ENCODE measurements around the gene FBXO3.
"Not testable (repeated sequence)": the region's sequence is repeated elsewhere in the genome, so short reads cannot be mapped to it uniquely, and the experiment has no call there.

Gene FBXO3

GRCh38 chr11:33770236-33770635, 4.1 kb downstream of the FBXO3 start:
- DNase-seq: no peak

DNA sequence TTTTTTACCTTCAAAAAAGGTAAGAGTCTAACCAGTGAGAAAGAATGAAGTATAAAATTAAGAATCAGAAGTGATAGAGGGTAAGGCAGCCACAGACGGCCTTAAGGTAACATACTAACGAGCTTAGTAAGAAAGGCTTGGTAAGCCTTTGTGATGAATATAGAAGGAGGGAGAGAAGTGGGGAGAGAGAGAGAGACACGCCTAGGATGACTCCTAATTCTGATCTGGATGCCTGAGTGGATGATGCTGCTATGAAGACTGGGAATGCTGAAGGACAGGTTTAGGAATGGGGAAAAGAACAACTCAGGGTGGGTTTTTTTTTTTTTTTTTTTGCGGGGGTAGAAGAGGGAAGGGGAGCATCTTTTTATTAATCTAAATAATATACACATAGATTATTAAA, 4.8 kb downstream of the FBXO3 start:
- no peak for DNase-seq

DNA sequence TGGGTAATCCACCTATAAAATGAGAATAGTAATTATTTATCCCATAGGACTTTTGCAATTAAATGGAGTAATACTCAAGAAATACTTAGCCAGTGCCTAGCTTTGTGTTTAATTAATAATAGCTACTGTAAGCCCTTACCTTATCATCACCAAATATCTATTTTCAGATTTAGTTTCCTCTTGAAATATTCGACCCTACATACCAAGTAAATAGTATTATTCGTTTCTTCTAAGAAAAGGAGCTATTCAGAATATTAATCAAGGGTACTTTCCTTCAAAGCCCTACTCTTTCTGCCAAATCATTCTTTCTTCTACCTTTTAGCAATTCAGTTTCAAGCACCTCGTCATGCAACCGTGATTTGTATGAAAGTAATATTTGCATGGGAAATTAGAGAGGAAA, 6.7 kb downstream of the FBXO3 start:
- DNase-seq: no peak

- no peak for DNase-seq
Observed at GRCh38 chr11:33766085-33766484, 8.2 kb downstream of the FBXO3 start.

DNA sequence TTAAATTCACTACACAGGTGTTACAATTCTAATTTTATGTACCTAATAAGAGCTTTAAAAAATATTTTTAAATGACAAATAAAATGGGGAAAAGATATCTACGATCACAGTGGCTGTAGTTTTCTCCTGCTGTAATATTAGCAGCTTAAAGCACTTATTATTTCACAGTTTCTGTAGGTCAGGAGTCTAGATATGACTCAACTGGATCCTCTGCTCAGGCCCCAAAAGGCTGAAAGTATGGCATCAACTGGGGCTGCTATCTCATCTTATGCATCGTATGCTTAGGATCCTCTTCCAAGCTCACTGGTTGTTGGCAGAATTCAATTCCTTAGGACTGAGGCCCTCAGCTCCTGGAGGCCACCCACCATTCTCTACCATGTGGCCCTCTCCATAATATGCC, 12.8 kb downstream of the FBXO3 start:
- DNase-seq: no peak

GRCh38 chr11:33753304-33753967, 20.9 kb downstream of the FBXO3 start:
- no peak for DNase-seq

DNA sequence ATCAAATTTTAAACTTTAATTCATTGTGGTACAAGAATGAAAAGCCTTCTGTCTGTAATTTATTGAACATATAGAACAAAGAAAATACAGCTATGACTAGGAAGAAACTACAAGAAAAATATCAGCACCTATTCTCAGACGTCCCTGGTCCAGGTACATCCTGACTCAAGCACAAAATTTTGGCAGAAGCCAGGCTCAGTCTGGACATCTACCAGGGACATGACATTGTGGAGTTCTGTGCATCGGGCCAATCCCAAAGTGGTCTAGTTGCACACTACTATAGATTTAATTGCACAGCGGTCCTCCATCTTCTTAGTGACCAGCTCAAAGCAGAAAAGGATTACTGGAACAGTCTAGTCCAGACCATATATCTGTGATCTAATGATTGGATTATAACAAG, 22.4 kb downstream of the FBXO3 start:
- no peak for DNase-seq

- DNase-seq: no peak
Observed at GRCh38 chr11:33747979-33748378, 26.3 kb downstream of the FBXO3 start.

DNA sequence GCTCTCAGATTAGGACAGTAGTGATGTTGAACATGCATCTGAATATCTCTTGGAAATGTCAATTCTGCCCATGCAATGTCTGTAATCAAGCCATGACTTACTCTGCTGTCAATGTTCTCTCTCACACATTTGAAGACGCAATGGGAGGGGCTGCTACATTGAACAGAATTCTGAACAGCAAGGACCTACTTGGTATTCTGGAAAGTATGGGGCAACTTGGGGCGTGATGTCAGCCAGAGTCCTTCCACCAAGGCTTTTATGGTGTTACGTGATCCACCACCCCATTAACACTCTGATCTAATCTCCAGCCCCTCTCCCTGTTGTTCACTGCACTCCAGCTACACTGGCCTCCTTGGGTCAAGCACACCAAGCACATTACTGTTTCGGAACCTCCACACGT, 31.0 kb downstream of the FBXO3 start:
- no peak for DNase-seq

- no peak for DNase-seq
Observed at GRCh38 chr11:33742249-33742851, 32.0 kb downstream of the FBXO3 start.

DNA sequence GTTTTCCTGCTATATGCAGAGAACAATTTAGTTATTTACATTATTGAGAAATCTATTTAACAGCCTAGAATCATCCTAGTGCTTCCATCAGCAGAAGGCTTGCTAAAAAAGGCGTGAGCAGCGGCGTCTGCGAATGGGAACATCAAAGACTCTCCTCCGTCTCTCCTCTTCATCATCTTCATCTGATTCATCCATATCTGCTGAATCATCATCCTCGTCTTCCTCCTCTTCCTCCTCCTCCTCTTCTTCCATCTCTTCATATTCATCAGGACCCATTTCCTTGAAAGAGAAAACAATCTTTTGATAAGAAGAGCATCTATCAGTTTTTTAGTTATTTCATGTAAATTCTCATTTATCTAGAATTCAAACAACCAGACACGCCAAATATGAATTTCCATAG, 32.5 kb downstream of the FBXO3 start:
- no peak for DNase-seq

- no peak for DNase-seq
Observed at GRCh38 chr11:33737362-33737821, 36.9 kb downstream of the FBXO3 start.

DNA sequence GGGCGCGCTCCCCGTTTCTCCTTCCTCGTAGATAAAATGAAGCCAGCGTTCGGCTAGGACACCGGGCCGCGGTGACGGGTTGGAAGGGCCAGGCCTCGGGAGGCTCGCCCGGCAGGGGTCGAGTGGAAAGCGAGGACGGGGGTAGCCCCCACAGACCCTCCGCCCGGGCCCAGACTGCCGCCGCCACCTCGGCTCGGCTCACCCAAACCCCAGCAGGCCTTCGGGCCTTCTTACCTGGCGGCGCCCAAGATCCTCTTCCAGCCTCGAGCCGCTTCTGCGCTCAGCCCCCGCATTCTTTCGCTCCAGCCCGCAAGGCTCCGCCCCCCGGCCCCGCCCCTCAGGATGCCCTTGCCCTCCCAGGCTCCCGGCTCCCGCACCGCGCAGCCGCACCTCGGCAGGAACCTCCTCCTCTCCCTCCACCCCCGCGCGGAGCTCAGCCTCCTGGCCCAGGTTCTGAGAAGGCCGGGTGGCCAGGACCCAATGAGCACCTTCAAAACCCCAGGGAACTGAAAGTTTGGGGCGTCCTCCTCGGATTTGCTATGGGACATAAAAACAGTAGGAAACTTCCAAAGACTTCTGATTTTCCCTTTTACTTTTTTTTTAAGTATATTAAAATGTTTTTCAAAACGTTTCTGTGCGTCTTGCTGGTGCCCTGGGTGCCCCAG, 38.0 kb downstream of the FBXO3 start, which contains the start of gene CD59:
TSS of gene CD59 (minus strand) at position 276 of the 665 bp plus-strand sequence. CDS start 13,978 bp downstream, outside the sequence.
- DNase-seq: peak; percentile 63

GRCh38 chr11:33735271-33736147, 38.8 kb downstream of the FBXO3 start:
- DNase-seq: no peak

DNA sequence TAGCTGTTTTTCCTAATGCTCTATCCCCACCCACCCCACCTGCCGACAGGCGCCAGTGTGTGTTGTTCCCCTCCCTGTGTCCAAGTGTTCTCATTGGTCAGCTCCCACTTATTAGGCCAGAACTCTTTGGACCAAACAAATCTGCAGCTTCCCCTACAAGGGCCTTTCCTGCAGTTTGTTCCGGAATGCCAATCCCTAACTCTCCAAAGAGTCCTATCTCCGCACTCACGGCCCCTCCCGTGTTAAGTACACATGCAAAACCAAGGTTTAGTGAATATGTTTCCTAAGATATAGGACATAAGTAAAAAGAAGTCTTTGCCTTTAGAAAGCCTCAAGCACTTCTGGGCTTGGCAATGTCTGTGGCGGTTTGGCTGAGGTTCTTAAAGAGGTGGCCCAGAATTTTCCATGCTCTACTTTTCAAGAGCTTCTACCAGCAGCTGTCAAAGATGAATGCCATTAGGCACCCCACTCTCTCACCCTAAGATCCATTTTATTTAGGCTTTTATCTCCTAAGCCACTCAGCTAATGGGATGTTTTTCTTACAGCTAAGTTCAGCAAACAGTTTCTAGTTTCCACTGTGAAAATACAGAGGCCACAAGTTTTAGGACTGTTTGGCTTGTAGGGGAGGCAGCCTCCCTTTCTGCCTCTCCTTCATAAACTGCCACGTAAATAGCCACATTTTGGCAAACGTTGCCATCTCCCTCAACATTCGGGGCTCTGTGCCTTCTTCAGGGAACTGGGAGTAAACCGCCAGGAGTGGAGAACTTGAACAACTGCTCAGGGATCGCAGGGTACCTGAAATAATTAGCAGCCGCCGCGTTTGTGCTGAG, 39.7 kb downstream of the FBXO3 start:
- DNase-seq: no peak

DNA sequence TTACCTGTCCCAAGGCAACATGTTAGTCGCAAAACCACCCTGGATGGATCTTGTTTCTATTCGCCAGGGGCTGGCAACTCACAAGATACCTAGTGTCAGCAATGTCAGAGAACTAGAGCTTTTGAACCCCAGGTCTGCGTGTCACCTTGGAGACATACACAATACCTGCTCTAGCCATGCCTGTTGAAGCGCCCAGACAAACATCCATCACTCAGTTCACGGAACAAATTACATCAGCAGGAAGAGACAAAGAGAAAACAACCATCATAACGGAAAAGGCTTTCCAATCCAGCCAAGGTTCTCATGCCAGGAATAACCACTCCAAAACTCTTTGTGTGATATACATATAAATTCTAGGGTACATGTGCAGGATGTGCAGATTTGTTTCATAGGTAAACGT, 40.3 kb downstream of the FBXO3 start:
- no peak for DNase-seq

DNA sequence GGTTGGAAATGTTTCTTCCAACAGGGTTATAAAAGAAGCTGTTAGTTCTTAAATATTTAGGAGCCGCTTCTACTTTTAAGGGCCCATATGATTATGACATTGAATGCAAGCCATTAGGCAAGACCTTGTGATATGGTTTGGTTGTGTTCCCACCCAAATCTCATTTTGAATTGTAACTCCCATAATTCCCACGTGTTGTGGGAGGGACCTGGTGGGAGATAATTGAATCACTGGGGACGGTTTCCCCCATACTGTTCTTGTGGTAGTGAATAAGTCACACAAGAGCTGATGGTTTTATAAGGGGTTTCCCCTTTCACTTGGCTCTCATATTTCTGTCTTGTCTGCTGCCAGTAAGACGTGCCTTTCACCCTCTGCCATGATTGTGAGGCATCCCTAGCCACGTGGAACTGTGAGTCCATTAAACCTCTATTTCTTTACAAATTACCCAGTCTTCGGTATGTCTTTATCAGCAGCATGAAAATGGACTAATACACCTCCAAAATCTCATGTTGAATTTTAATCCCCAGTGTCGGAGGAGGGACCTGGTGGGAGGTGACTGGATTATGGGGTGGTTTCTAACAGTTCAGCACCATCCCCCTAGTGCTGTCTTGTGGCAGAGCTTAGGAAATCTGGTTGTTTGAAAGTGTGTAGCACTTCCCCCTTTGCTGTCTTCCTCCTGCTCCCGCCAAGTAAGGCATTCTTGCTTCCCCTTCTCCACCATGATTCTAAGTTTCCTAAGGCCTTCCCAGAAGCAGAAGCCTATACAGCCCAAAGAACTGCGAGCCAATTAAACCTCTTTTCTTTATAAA, 42.4 kb downstream of the FBXO3 start:
- DNase-seq: no peak

DNA sequence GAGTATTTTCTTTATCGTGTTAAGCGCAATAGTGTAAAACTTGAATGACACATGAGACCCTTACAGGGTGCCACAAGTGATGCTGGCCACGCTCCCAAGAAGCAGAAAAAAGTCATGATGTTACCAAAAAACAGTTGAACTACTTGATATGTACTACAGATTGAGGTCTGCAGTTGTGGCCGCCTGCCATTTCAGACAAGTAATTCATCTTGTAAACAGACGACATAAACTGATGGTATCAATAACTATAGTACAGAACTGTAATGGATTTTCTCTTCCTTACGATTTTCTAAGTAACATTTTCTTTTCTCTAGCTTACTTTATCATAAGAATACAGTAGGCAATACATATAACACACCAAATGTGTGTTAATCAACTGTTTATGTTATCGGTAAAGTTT, 43.6 kb downstream of the FBXO3 start:
- DNase-seq: no peak

DNA sequence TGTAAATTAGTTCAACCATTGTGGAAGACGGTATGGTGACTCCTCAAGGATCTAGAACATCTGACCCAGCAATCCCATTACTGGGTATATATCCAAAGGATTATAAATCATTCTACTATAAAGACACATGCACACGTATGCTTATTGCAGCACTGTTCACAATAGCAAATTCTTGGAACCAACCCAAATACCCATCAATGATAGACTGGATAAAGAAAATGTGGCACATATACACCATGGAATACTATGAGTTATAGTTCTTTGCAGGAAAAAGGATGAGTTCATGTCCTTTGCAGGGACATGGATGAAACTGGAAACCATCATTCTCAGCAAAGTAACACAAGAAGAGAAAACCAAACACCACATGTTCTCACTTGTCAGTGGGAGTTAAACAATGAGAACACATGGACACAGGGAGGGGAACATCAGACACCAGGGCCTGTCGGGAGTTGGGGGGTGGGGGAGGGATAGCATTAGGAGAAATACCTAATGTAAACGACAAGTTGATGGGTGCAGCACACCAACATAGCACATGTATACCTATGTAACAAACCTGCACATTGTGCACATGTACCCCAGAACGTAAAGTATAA, 45.2 kb downstream of the FBXO3 start:
- not testable (repeated sequence) for DNase-seq

- DNase-seq: not testable (repeated sequence)
Observed at GRCh38 chr11:33727539-33727938, 46.8 kb downstream of the FBXO3 start.

DNA sequence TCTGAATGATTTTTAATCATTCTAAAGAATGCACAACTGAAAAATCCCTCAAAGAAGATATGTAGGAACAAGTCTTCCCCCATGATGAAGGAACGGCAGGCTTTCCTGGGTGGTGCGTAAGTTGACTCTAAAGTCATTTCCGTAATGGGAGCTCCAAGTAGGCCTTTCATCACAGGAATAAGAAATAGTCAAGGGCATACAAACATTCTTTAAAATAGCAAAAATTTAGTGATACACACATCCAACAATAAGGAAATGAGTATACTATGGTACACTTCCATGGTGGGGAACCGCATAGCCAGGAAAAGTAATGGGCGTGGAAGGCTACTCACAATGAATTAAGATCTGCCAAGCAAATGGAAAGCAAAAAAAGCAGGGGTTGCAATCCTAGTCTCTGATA, 48.8 kb downstream of the FBXO3 start:
- no peak for DNase-seq

Measured in NCI-H510A (cell line).